Suprapubic skin (tissue), 4 donors: Measurements from ENCODE around the gene GOLGA2.

Experiments used
- EP300 ChIP-seq: sonication (generic); formaldehyde crosslinking; IDR thresholded peaks from one replicate; pipeline ENCODE4 v1.6.1; 2017; ENCODE audit warnings: antibody characterized with exemption
- POLR2A ChIP-seq, 2 donors: fragments of 450-650 bp; IDR thresholded peaks; one replicate each; pipeline ENCODE4 v1.6.1; 2017; ENCODE audit warnings: antibody characterized with exemption in 2 of 2, mild to moderate bottlenecking in 2 of 2, moderate library complexity in 2 of 2
- POLR2AphosphoS5 ChIP-seq, 3 donors: sonication (generic); formaldehyde crosslinking; IDR thresholded peaks; one replicate each; pipeline ENCODE4 v1.6.1; 2017; ENCODE audit warnings: antibody characterized with exemption in 3 of 3
- TF ChIP-seq, protein P1 (sequence below), 2 donors: fragments of 200-600 bp in 1 of 2; fragments of 450-650 bp in 1 of 2; sonication (generic) in 1 of 2; IDR thresholded peaks; one replicate each; pipeline ENCODE4 v1.5.1; 2016 to 2019; ENCODE audit warnings: antibody characterized with exemption in 2 of 2, mild to moderate bottlenecking in 1 of 2, moderate library complexity in 1 of 2

DNA sequence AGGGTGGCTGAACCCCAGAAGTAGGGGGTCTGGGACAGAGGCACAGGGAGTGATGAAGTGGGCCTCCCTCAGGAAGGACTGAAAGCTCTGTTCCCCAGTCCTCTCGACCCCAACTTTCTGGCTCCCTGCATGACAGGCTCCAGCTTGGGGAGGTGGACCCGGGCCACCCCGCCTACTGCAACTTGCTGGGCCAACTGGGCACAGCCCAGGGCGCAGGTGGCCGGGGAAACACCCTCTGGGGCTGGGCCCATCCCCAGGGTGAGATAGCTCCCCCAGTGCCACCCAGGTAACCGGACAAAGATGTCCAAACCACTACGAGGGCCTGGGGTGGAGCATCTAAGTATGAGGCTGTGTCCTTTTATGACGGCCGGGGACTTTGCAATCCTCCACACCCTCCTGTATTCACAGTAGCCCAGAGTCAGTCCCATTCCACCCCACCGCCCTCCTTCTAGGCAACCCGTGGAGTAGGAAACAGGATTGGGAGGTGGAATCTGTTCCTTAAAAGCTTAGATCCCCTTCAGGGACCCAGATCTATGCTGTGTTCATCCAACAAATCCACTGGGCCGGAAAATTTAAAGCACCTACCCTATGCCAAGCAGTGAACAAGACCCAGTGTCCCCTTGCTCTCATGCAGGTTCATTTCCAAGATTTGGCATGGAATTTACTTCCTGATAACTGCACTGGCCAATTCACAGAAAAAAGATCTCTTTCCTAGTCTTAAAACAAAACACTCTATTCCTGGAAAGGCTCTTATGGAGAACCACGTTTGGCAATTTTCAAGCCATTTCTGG lies 52.7 kb downstream of the GOLGA2 start:
- TF ChIP-seq POLR2AphosphoS5 (IDR thresholded peaks at IDR 0.05) (no peak), EP300 (no peak), POLR2A (IDR thresholded peaks at IDR 0.05) (no peak)
- TF ChIP-seq, protein P1, sequence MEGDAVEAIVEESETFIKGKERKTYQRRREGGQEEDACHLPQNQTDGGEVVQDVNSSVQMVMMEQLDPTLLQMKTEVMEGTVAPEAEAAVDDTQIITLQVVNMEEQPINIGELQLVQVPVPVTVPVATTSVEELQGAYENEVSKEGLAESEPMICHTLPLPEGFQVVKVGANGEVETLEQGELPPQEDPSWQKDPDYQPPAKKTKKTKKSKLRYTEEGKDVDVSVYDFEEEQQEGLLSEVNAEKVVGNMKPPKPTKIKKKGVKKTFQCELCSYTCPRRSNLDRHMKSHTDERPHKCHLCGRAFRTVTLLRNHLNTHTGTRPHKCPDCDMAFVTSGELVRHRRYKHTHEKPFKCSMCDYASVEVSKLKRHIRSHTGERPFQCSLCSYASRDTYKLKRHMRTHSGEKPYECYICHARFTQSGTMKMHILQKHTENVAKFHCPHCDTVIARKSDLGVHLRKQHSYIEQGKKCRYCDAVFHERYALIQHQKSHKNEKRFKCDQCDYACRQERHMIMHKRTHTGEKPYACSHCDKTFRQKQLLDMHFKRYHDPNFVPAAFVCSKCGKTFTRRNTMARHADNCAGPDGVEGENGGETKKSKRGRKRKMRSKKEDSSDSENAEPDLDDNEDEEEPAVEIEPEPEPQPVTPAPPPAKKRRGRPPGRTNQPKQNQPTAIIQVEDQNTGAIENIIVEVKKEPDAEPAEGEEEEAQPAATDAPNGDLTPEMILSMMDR (IDR thresholded peaks at IDR 0.05) = no peak
